ENCODE results near the gene BPIFB4.

The BPIFB4 gene

DNA sequence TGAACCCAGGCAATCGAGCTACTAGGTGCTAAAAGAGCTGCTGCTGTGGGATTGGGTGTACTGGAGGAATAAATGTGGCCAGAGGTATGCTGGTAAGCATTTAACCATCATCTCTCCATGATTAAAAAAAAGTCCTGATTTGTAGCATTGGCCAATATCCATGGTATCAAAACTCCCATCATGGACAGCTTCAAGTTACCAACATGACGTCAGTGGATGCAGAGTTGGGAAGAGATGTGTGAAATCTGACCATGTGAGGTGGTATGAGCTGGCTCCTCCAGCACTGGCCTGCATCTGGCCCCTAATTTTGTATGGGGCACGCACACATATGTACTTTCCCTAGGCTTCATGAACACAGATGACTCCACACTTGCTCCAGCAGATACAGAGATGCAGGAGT, 11.7 kb downstream of the BPIFB4 start:
- Histone ChIP-seq H4K8ac (ENCODE audit: low read depth, low read length) (no peak overlapping the region), H2AK5ac (ENCODE audit: low read length) (no peak overlapping the region), H3K4me3 (ENCODE audit: low read length) (no peak overlapping the region), H3K4me1 (ENCODE audit: control insufficient read depth, low read depth, low read length) (no peaks in the 10 kb centered on the region), H3K27ac (ENCODE audit: low read depth, low read length) (no peak overlapping the region), H3K18ac (ENCODE audit: low read length) (no peak overlapping the region), H3K4me2 (ENCODE audit: low read length) (no peak overlapping the region), H2BK5ac (ENCODE audit: low read length) (no peak overlapping the region), H3K4ac (ENCODE audit: low read depth, low read length) (no peak overlapping the region), H3K9ac (ENCODE audit: low read length) (no peak overlapping the region), H3K23ac (ENCODE audit: low read length) (no peak overlapping the region), H3K36me3 (ENCODE audit: control insufficient read depth, insufficient read depth, low read length) (no peaks in the 10 kb centered on the region), H3K79me1 (ENCODE audit: low read length) (no peaks in the 10 kb centered on the region), H3K56ac (ENCODE audit: low read length) (no peak overlapping the region), H2BK15ac (replicated peaks; ENCODE audit: low read depth) (no peak overlapping the region), H3K79me2 (ENCODE audit: control insufficient read depth, insufficient read depth, low read length) (no peaks in the 10 kb centered on the region), H3K27me3 (ENCODE audit: insufficient read depth, low read length, poor library complexity) (no peaks in the 10 kb centered on the region), H2BK120ac (ENCODE audit: low read depth, low read length) (no peak overlapping the region), H4K5ac (ENCODE audit: low read length) (no peak overlapping the region)
- no CpG with 5 or more reads among the region's 3 CpGs for WGBS (ENCODE audit: extremely low coverage, insufficient coverage, low lambda C conversion rate)
- no peak for DNase-seq

DNA sequence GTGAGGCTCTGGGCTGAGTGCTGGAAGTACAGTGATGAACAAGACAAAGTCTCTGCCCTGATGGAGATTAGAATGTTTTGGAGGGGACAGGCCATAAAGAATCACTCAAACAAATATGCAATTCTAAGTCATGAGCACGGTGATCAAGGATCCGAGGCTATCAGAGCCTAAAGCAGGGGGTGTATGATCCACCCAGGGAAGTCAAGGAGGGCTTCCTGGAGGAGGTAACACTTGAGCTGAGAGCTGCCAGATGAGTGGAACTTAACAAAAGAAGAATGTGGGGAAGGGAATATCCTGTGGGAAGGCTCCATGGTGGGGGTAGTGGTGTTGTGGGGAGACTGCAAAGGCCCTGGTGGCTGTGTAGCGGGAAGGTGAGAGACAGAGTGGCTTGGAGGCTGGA, 12.2 kb downstream of the BPIFB4 start:
- no peak overlapping the region for H2BK5ac ChIP-seq (ENCODE audit: low read length)
- no peak overlapping the region for H4K5ac ChIP-seq (ENCODE audit: low read length)
- no peak overlapping the region for H4K8ac ChIP-seq (ENCODE audit: low read depth, low read length)
- H2AK5ac ChIP-seq (ENCODE audit: low read length), result no peak overlapping the region
- H3K79me2 ChIP-seq (ENCODE audit: control insufficient read depth, insufficient read depth, low read length), result no peaks in the 10 kb centered on the region
- no peak overlapping the region for H3K18ac ChIP-seq (ENCODE audit: low read length)
- no peak overlapping the region for H2BK15ac ChIP-seq (replicated peaks; ENCODE audit: low read depth)
- no peaks in the 10 kb centered on the region for H3K4me1 ChIP-seq (ENCODE audit: control insufficient read depth, low read depth, low read length)
- no peak overlapping the region for H2BK120ac ChIP-seq (ENCODE audit: low read depth, low read length)
- H3K4me2 ChIP-seq (ENCODE audit: low read length), result no peak overlapping the region
- H3K23ac ChIP-seq (ENCODE audit: low read length), result no peak overlapping the region
- no peak overlapping the region for H3K4ac ChIP-seq (ENCODE audit: low read depth, low read length)
- no CpG with 5 or more reads among the region's 3 CpGs for WGBS (ENCODE audit: extremely low coverage, insufficient coverage, low lambda C conversion rate)
- no peaks in the 10 kb centered on the region for H3K36me3 ChIP-seq (ENCODE audit: control insufficient read depth, insufficient read depth, low read length)
- H3K9ac ChIP-seq (ENCODE audit: low read length), result no peak overlapping the region
- H3K79me1 ChIP-seq (ENCODE audit: low read length), result no peaks in the 10 kb centered on the region
- H3K56ac ChIP-seq (ENCODE audit: low read length), result no peak overlapping the region
- no peaks in the 10 kb centered on the region for H3K27me3 ChIP-seq (ENCODE audit: insufficient read depth, low read length, poor library complexity)
- DNase-seq, result no peak
- H3K27ac ChIP-seq (ENCODE audit: low read depth, low read length), result no peak overlapping the region
- no peak overlapping the region for H3K4me3 ChIP-seq (ENCODE audit: low read length)

DNA sequence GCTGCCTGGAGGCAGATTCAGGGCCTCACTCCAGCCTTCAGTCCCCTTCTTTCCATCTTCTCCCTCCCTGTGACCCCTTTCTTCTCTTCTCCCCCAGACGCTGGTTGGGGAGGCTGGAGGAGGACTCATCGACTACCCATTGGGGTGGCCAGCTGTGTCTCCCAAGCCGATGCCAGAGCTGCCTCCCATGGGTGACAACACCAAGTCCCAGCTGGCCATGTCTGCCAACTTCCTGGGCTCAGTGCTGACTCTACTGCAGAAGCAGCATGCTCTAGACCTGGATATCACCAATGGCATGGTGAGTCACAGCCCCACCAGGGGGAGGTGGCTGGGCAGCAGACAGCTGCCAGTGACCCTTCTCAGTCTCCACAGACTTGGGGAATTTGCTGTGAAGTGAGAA, 12.9 kb downstream of the BPIFB4 start:
- Histone ChIP-seq H2AK5ac (ENCODE audit: low read length) (no peak overlapping the region), H3K4me2 (ENCODE audit: low read length) (no peak overlapping the region), H3K79me1 (ENCODE audit: low read length) (no peaks in the 10 kb centered on the region), H3K4me3 (ENCODE audit: low read length) (no peak overlapping the region), H2BK15ac (replicated peaks; ENCODE audit: low read depth) (no peak overlapping the region), H2BK120ac (ENCODE audit: low read depth, low read length) (no peak overlapping the region), H3K23ac (ENCODE audit: low read length) (no peak overlapping the region), H2BK5ac (ENCODE audit: low read length) (no peak overlapping the region), H4K5ac (ENCODE audit: low read length) (no peak overlapping the region), H3K27ac (ENCODE audit: low read depth, low read length) (no peak overlapping the region), H3K9ac (ENCODE audit: low read length) (no peak overlapping the region), H3K4ac (ENCODE audit: low read depth, low read length) (no peak overlapping the region), H3K27me3 (ENCODE audit: insufficient read depth, low read length, poor library complexity) (no peaks in the 10 kb centered on the region), H3K36me3 (ENCODE audit: control insufficient read depth, insufficient read depth, low read length) (no peaks in the 10 kb centered on the region), H3K56ac (ENCODE audit: low read length) (peak overlapping the region; percentile 15), H3K79me2 (ENCODE audit: control insufficient read depth, insufficient read depth, low read length) (no peaks in the 10 kb centered on the region), H4K8ac (ENCODE audit: low read depth, low read length) (no peak overlapping the region), H3K4me1 (ENCODE audit: control insufficient read depth, low read depth, low read length) (no peaks in the 10 kb centered on the region), H3K18ac (ENCODE audit: low read length) (no peak overlapping the region)
- no CpG with 5 or more reads among the region's 3 CpGs for WGBS (ENCODE audit: extremely low coverage, insufficient coverage, low lambda C conversion rate)
- peak; percentile 30 for DNase-seq

DNA sequence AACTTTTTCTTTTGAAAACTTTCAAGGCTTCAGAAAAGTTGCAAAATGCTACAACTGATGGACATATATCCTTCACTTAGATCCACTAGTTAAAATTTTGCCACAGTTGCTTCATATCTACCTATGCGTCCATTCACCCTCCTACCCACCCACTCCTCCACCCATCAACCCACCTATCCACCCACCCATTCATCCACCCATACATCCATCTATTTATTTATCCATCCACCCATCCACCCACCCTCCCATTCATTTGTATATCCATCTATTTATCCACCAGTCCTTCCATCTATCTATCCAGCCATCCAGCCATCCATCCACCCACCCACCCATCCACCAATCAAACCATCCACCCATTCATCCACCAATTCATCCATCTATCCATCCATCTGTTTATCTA, 13.6 kb downstream of the BPIFB4 start:
- no peak overlapping the region for H2AK5ac ChIP-seq (ENCODE audit: low read length)
- H2BK15ac ChIP-seq (replicated peaks; ENCODE audit: low read depth), result no peak overlapping the region
- no peaks in the 10 kb centered on the region for H3K4me1 ChIP-seq (ENCODE audit: control insufficient read depth, low read depth, low read length)
- DNase-seq, result no peak
- H3K36me3 ChIP-seq (ENCODE audit: control insufficient read depth, insufficient read depth, low read length), result no peaks in the 10 kb centered on the region
- no peak overlapping the region for H4K5ac ChIP-seq (ENCODE audit: low read length)
- H3K79me1 ChIP-seq (ENCODE audit: low read length), result no peaks in the 10 kb centered on the region
- no peak overlapping the region for H3K4me2 ChIP-seq (ENCODE audit: low read length)
- H3K27me3 ChIP-seq (ENCODE audit: insufficient read depth, low read length, poor library complexity), result no peaks in the 10 kb centered on the region
- no peak overlapping the region for H2BK5ac ChIP-seq (ENCODE audit: low read length)
- no peaks in the 10 kb centered on the region for H3K79me2 ChIP-seq (ENCODE audit: control insufficient read depth, insufficient read depth, low read length)
- H3K18ac ChIP-seq (ENCODE audit: low read length), result no peak overlapping the region
- no peak overlapping the region for H3K56ac ChIP-seq (ENCODE audit: low read length)
- no peak overlapping the region for H3K27ac ChIP-seq (ENCODE audit: low read depth, low read length)
- H2BK120ac ChIP-seq (ENCODE audit: low read depth, low read length), result no peak overlapping the region
- H3K23ac ChIP-seq (ENCODE audit: low read length), result no peak overlapping the region
- H3K9ac ChIP-seq (ENCODE audit: low read length), result no peak overlapping the region
- no peak overlapping the region for H3K4ac ChIP-seq (ENCODE audit: low read depth, low read length)
- H3K4me3 ChIP-seq (ENCODE audit: low read length), result no peak overlapping the region
- WGBS (ENCODE audit: extremely low coverage, insufficient coverage, low lambda C conversion rate), result no CpG with 5 or more reads among the region's 1 CpG
- no peak overlapping the region for H4K8ac ChIP-seq (ENCODE audit: low read depth, low read length)

DNA sequence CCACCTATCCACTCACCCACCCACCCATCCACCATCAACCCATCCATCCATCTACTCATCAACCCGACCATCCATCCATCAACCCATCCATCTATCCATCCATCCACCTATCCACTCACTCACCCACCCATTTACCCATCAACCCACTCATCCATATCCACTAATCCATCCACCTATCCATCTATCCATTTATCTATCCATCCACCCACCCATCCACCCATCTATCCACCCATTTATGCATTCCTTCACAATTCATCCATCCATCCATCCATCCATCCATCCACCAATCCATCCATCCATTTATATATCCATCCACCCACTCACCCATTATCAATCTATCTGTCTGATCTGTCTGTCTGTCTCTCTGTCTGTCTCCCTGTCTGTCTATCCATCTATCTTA, 14.1 kb downstream of the BPIFB4 start:
- Histone ChIP-seq H3K79me2 (ENCODE audit: control insufficient read depth, insufficient read depth, low read length) (no peaks in the 10 kb centered on the region), H3K36me3 (ENCODE audit: control insufficient read depth, insufficient read depth, low read length) (no peaks in the 10 kb centered on the region), H2AK5ac (ENCODE audit: low read length) (no peak overlapping the region), H3K56ac (ENCODE audit: low read length) (no peak overlapping the region), H4K8ac (ENCODE audit: low read depth, low read length) (no peak overlapping the region), H3K4me1 (ENCODE audit: control insufficient read depth, low read depth, low read length) (no peaks in the 10 kb centered on the region), H4K5ac (ENCODE audit: low read length) (no peak overlapping the region), H3K4me3 (ENCODE audit: low read length) (no peak overlapping the region), H3K9ac (ENCODE audit: low read length) (no peak overlapping the region), H3K23ac (ENCODE audit: low read length) (no peak overlapping the region), H3K79me1 (ENCODE audit: low read length) (no peaks in the 10 kb centered on the region), H3K4me2 (ENCODE audit: low read length) (no peak overlapping the region), H3K27ac (ENCODE audit: low read depth, low read length) (no peak overlapping the region), H3K4ac (ENCODE audit: low read depth, low read length) (no peak overlapping the region), H3K27me3 (ENCODE audit: insufficient read depth, low read length, poor library complexity) (no peaks in the 10 kb centered on the region), H2BK5ac (ENCODE audit: low read length) (no peak overlapping the region), H3K18ac (ENCODE audit: low read length) (no peak overlapping the region), H2BK120ac (ENCODE audit: low read depth, low read length) (no peak overlapping the region), H2BK15ac (replicated peaks; ENCODE audit: low read depth) (no peak overlapping the region)
- 100% methylated on average over 1 of the region's 1 CpG for WGBS (ENCODE audit: extremely low coverage, insufficient coverage, low lambda C conversion rate)
- DNase-seq, result no peak

DNA sequence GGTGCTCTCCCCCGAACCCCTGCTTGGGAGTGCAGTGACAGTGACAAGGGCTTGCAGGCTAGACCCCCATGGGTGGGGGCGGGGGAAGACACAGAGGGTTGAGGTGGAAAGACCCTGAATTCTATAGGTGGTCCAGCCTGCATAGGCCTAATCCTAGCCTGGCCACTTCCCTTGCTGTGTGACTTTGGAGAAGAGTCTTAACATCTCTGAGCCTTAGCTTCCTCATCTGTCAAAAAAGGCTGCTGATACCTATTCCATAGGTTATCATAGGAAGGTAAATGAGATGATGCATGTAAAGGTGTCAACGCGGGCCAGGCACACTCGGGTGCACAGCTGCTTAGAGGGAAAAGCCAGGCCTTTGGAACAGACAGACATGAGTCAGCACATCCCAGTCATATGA, 15.8 kb downstream of the BPIFB4 start:
- Histone ChIP-seq H3K27ac (ENCODE audit: low read depth, low read length) (no peak overlapping the region), H3K9ac (ENCODE audit: low read length) (no peak overlapping the region), H3K4me1 (ENCODE audit: control insufficient read depth, low read depth, low read length) (no peaks in the 10 kb centered on the region), H3K4me3 (ENCODE audit: low read length) (no peak overlapping the region), H3K18ac (ENCODE audit: low read length) (no peak overlapping the region), H2AK5ac (ENCODE audit: low read length) (no peak overlapping the region), H3K56ac (ENCODE audit: low read length) (peak overlapping the region; percentile 30), H2BK120ac (ENCODE audit: low read depth, low read length) (no peak overlapping the region), H2BK15ac (replicated peaks; ENCODE audit: low read depth) (no peak overlapping the region), H3K27me3 (ENCODE audit: insufficient read depth, low read length, poor library complexity) (no peaks in the 10 kb centered on the region), H3K79me1 (ENCODE audit: low read length) (no peaks in the 10 kb centered on the region), H4K8ac (ENCODE audit: low read depth, low read length) (no peak overlapping the region), H3K4ac (ENCODE audit: low read depth, low read length) (no peak overlapping the region), H3K23ac (ENCODE audit: low read length) (no peak overlapping the region), H3K36me3 (ENCODE audit: control insufficient read depth, insufficient read depth, low read length) (no peaks in the 10 kb centered on the region), H4K5ac (ENCODE audit: low read length) (no peak overlapping the region), H3K4me2 (ENCODE audit: low read length) (no peak overlapping the region), H2BK5ac (ENCODE audit: low read length) (no peak overlapping the region), H3K79me2 (ENCODE audit: control insufficient read depth, insufficient read depth, low read length) (no peaks in the 10 kb centered on the region)
- DNase-seq, result no peak
- WGBS (ENCODE audit: extremely low coverage, insufficient coverage, low lambda C conversion rate), result no CpG with 5 or more reads among the region's 5 CpGs
